ENCODE data around the gene TRIO. TPM values are rescaled to one million over a fixed set of nuclear protein-coding genes. Genes with fewer than 3 reads are reported as not detected.

Gene TRIO
- total and polyA plus RNA-seq, 2 experiments from 2014 or later, result 18.5 to 78.2 TPM

- WGBS (ENCODE audit: low lambda C conversion rate, missing lambda C conversion rate), result 92% methylated on average over 8 of the region's 8 CpGs
- H3K27ac ChIP-seq, result no peak overlapping the region
- H4K20me1 ChIP-seq (ENCODE audit: insufficient read depth, poor library complexity, severe bottlenecking), result peaks cover 76% of the 10 kb centered on the region
- no peak for TF ChIP-seq EZH2 (IDR thresholded peaks at IDR 0.05; ENCODE audit: borderline replicate concordance)
- no peak for TF ChIP-seq EZH2phosphoT487 (IDR thresholded peaks at IDR 0.05; ENCODE audit: low read depth, severe bottlenecking, unreplicated experiment)
- no peak for TF ChIP-seq CTCF (IDR thresholded peaks at IDR 0.05; ENCODE audit: poor library complexity)
- H3K4me1 ChIP-seq (ENCODE audit: insufficient read depth), result peaks cover 5% of the 10 kb centered on the region
- H3K4me3 ChIP-seq, result no peak overlapping the region
- DNase-seq (ENCODE audit: low spot score), result no peak
- H3K9me3 ChIP-seq (ENCODE audit: low read depth), result no peaks in the 10 kb centered on the region
- H3K4me2 ChIP-seq, result no peak overlapping the region
- H3K36me3 ChIP-seq (replicated peaks; ENCODE audit: insufficient read depth, low read depth), result no peaks in the 10 kb centered on the region
- H3K79me2 ChIP-seq, result peaks cover 100% of the 10 kb centered on the region
- H2AFZ ChIP-seq, result no peak overlapping the region
- no peaks in the 10 kb centered on the region for H3K27me3 ChIP-seq
- no peaks in the 10 kb centered on the region for H3K9me2 ChIP-seq (replicated peaks; ENCODE audit: insufficient read depth)
These were observed 23.3 kb downstream of the TRIO start for GRCh38 chr5:14166437-14166836.

GRCh38 chr5:14167211-14167845 lies 24.2 kb downstream of the TRIO start:
- no peak for DNase-seq (ENCODE audit: low spot score)
- H3K4me1 ChIP-seq (ENCODE audit: insufficient read depth), result peaks cover 13% of the 10 kb centered on the region
- TF ChIP-seq EZH2 (IDR thresholded peaks at IDR 0.05; ENCODE audit: borderline replicate concordance) (no peak), CTCF (IDR thresholded peaks at IDR 0.05; ENCODE audit: poor library complexity) (no peak), EZH2phosphoT487 (IDR thresholded peaks at IDR 0.05; ENCODE audit: low read depth, severe bottlenecking, unreplicated experiment) (no peak)
- no peaks in the 10 kb centered on the region for H3K9me2 ChIP-seq (replicated peaks; ENCODE audit: insufficient read depth)
- H3K36me3 ChIP-seq (replicated peaks; ENCODE audit: insufficient read depth, low read depth), result no peaks in the 10 kb centered on the region
- 79% methylated on average over 5 of the region's 5 CpGs for WGBS (ENCODE audit: low lambda C conversion rate, missing lambda C conversion rate)
- H3K4me2 ChIP-seq, result no peak overlapping the region
- peaks cover 76% of the 10 kb centered on the region for H4K20me1 ChIP-seq (ENCODE audit: insufficient read depth, poor library complexity, severe bottlenecking)
- H3K27ac ChIP-seq, result no peak overlapping the region
- no peaks in the 10 kb centered on the region for H3K27me3 ChIP-seq
- no peak overlapping the region for H3K4me3 ChIP-seq
- H3K79me2 ChIP-seq, result peaks cover 100% of the 10 kb centered on the region
- H3K9me3 ChIP-seq (ENCODE audit: low read depth), result no peaks in the 10 kb centered on the region
- H2AFZ ChIP-seq, result no peak overlapping the region

- Histone ChIP-seq H3K36me3 (replicated peaks; ENCODE audit: insufficient read depth, low read depth) (no peaks in the 10 kb centered on the region), H3K4me3 (no peak overlapping the region), H2AFZ (no peak overlapping the region), H3K79me2 (peaks cover 100% of the 10 kb centered on the region), H4K20me1 (ENCODE audit: insufficient read depth, poor library complexity, severe bottlenecking) (peaks cover 70% of the 10 kb centered on the region), H3K4me1 (ENCODE audit: insufficient read depth) (peaks cover 13% of the 10 kb centered on the region), H3K4me2 (no peak overlapping the region), H3K9me2 (replicated peaks; ENCODE audit: insufficient read depth) (no peaks in the 10 kb centered on the region), H3K9me3 (ENCODE audit: low read depth) (no peaks in the 10 kb centered on the region), H3K27ac (peak overlapping the region; percentile 1), H3K27me3 (no peaks in the 10 kb centered on the region)
- WGBS (ENCODE audit: low lambda C conversion rate, missing lambda C conversion rate), result 88% methylated on average over 6 of the region's 6 CpGs
- TF ChIP-seq EZH2 (IDR thresholded peaks at IDR 0.05; ENCODE audit: borderline replicate concordance) (no peak), EZH2phosphoT487 (IDR thresholded peaks at IDR 0.05; ENCODE audit: low read depth, severe bottlenecking, unreplicated experiment) (no peak), CTCF (IDR thresholded peaks at IDR 0.05; ENCODE audit: poor library complexity) (no peak)
- DNase-seq (ENCODE audit: low spot score), result no peak
These were observed 25.1 kb downstream of the TRIO start for GRCh38 chr5:14168144-14168792.
